ENCODE measurements around the gene KRTAP4-12. TPM values are rescaled to one million over a fixed set of nuclear protein-coding genes. Genes with fewer than 3 reads are reported as not detected.
"Not testable (repeated sequence)": the region's sequence is repeated elsewhere in the genome, so short reads cannot be mapped to it uniquely, and the experiment has no call there.

Gene KRTAP4-12
- total RNA-seq, 4 donors from 2014 or later = not detected

GRCh38 chr17:41116297-41116696 lies 7.7 kb downstream of the KRTAP4-12 start:
- TF ChIP-seq CTCF (IDR thresholded peaks at IDR 0.05) (no peak), POLR2AphosphoS5 (IDR thresholded peaks at IDR 0.05) (no peak), EP300 (IDR thresholded peaks at IDR 0.05; ENCODE audit: low read depth) (no peak), POLR2A (IDR thresholded peaks at IDR 0.05) (no peak)
- in situ Hi-C loops (cut with MboI; ENCODE audit: low pct_ligation_motif_present in 1 of 4, low pct_unique_long_range_greater_than_20kb in 1 of 4, low sequenced_read_pairs in 3 of 4) (no loop called here), intact Hi-C loops (cut with DNase I; ENCODE audit: low total_unique reads) (no loop called here)
- Histone ChIP-seq H3K27me3 (peaks cover 8% of the 10 kb centered on the region), H3K4me1 (no peaks in the 10 kb centered on the region), H3K9me3 (no peaks in the 10 kb centered on the region), H3K4me3 (no peak overlapping the region), H3K36me3 (no peaks in the 10 kb centered on the region), H3K27ac (no peak overlapping the region)
- WGBS, 2 donors (ENCODE audit: low coverage in 1 of 2) = 0 to 28% methylated on average over 1 to 5 of the region's 5 CpGs
- no peak for DNase-seq

GRCh38 chr17:41111151-41111885 lies 12.7 kb downstream of the KRTAP4-12 start:
- no peak overlapping the region for H3K27ac ChIP-seq
- H3K4me1 ChIP-seq = no peaks in the 10 kb centered on the region
- in situ Hi-C loops (cut with MboI; ENCODE audit: low pct_ligation_motif_present in 1 of 4, low pct_unique_long_range_greater_than_20kb in 1 of 4, low sequenced_read_pairs in 3 of 4) = no loop called here
- DNase-seq = no peak
- H3K27me3 ChIP-seq = peaks cover 5% of the 10 kb centered on the region
- H3K4me3 ChIP-seq = no peak overlapping the region
- 82 to 86% methylated on average over 2 of the region's 2 CpGs for WGBS, 2 donors (ENCODE audit: low coverage in 1 of 2)
- no peaks in the 10 kb centered on the region for H3K36me3 ChIP-seq
- intact Hi-C loops (cut with DNase I; ENCODE audit: low total_unique reads) = no loop called here
- TF ChIP-seq CTCF (IDR thresholded peaks at IDR 0.05) (no peak), EP300 (IDR thresholded peaks at IDR 0.05; ENCODE audit: low read depth) (no peak), POLR2AphosphoS5 (IDR thresholded peaks at IDR 0.05) (no peak), POLR2A (IDR thresholded peaks at IDR 0.05) (no peak)
- no peaks in the 10 kb centered on the region for H3K9me3 ChIP-seq

GRCh38 chr17:41108728-41109386 lies 15.1 kb downstream of the KRTAP4-12 start:
- H3K27me3 ChIP-seq; H3K27ac ChIP-seq; intact Hi-C loops (cut with DNase I; ENCODE audit: low total_unique reads); H3K9me3 ChIP-seq; in situ Hi-C loops (cut with MboI; ENCODE audit: low pct_ligation_motif_present in 1 of 4, low pct_unique_long_range_greater_than_20kb in 1 of 4, low sequenced_read_pairs in 3 of 4); H3K4me3 ChIP-seq; DNase-seq; H3K36me3 ChIP-seq; H3K4me1 ChIP-seq: not testable (repeated sequence)
- whole genome bisulfite sequencing, 2 donors (ENCODE audit: low coverage in 1 of 2) = 0% methylated on average over 1 of the region's 1 CpG; no CpG with 5 or more reads in 1 of the 2 donors

GRCh38 chr17:41107941-41108450 lies 16.0 kb downstream of the KRTAP4-12 start:
- intact Hi-C loops (cut with DNase I; ENCODE audit: low total_unique reads) = no loop called here
- TF ChIP-seq POLR2AphosphoS5 (IDR thresholded peaks at IDR 0.05) (no peak), EP300 (IDR thresholded peaks at IDR 0.05; ENCODE audit: low read depth) (no peak), POLR2A (IDR thresholded peaks at IDR 0.05) (no peak), CTCF (IDR thresholded peaks at IDR 0.05) (no peak)
- no peak for DNase-seq

GRCh38 chr17:41105347-41105746 lies 18.6 kb downstream of the KRTAP4-12 start, which contains the start of gene KRTAP4-9:
KRTAP4-9 (plus strand) TSS chr17:41105389; CDS start chr17:41105389, 0 bp downstream.
- intact Hi-C loops (cut with DNase I; ENCODE audit: low total_unique reads); H3K27me3 ChIP-seq; H3K4me3 ChIP-seq; H3K36me3 ChIP-seq; DNase-seq; in situ Hi-C loops (cut with MboI; ENCODE audit: low pct_ligation_motif_present in 1 of 4, low pct_unique_long_range_greater_than_20kb in 1 of 4, low sequenced_read_pairs in 3 of 4); H3K4me1 ChIP-seq; H3K27ac ChIP-seq; H3K9me3 ChIP-seq: not testable (repeated sequence)
- WGBS, 2 donors (ENCODE audit: low coverage in 1 of 2) = 68% methylated on average over 7 of the region's 10 CpGs; no CpG with 5 or more reads in 1 of the 2 donors

More at GRCh38 chr17:41107941-41108450, 16.0 kb downstream of the KRTAP4-12 start:
- in situ Hi-C loops (cut with MboI; ENCODE audit: low pct_ligation_motif_present in 1 of 4, low pct_unique_long_range_greater_than_20kb in 1 of 4, low sequenced_read_pairs in 3 of 4) = no loop called here
- Histone ChIP-seq H3K4me3 (no peak overlapping the region), H3K4me1 (no peaks in the 10 kb centered on the region), H3K9me3 (no peaks in the 10 kb centered on the region), H3K27ac (no peak overlapping the region), H3K27me3 (no peaks in the 10 kb centered on the region), H3K36me3 (no peaks in the 10 kb centered on the region)
- 59% methylated on average over 1 of the region's 1 CpG; no CpG with 5 or more reads in 1 of the 2 donors for WGBS, 2 donors (ENCODE audit: low coverage in 1 of 2)

- H3K36me3 ChIP-seq; H3K4me3 ChIP-seq; intact Hi-C loops (cut with DNase I; ENCODE audit: low total_unique reads); H3K9me3 ChIP-seq; H3K27ac ChIP-seq; DNase-seq; H3K4me1 ChIP-seq; in situ Hi-C loops (cut with MboI; ENCODE audit: low pct_ligation_motif_present in 1 of 4, low pct_unique_long_range_greater_than_20kb in 1 of 4, low sequenced_read_pairs in 3 of 4); H3K27me3 ChIP-seq: not testable (repeated sequence)
- WGBS, 2 donors (ENCODE audit: low coverage in 1 of 2) = 72% methylated on average over 2 of the region's 2 CpGs; no CpG with 5 or more reads in 1 of the 2 donors
Observed at GRCh38 chr17:41104386-41105038, 19.5 kb downstream of the KRTAP4-12 start.

Measured in transverse colon (tissue), 4 donors.